ENCODE results near the gene NEURL3.

Gene NEURL3

DNA sequence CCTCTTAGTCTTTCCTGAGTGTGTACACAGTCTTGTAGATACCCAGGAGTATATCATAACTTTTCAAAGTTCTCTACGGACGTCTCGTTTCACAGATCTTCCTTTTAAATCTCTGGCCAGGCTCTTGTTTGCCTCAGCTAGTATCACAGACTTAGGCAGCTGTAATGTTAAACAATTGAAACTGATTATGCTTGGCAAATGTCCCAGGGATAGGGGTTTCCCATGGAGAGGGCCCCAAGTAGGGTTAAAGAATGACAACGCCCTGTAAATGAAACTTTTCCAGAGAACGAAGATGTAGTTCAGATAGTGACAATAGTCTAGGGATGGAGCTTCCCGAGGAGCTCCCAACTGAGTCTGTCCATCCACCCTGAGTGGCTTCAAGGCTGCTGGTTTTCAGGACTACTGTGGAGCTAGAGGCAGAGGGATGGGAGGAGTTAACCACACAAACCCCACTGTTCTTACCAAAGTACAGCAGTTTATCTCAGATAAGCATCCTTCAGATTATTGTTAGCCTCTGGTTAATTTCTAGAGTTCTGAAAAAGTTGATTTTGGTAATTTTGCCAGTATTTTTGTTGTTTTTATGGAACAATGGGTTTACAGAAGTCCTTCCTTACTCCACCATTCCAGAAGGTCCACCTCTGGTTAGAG, 9.1 kb downstream of the NEURL3 start:
- no peak for TF ChIP-seq EZH2phosphoT487 (IDR thresholded peaks at IDR 0.05; ENCODE audit: low read depth)
- TF ChIP-seq, protein P1, sequence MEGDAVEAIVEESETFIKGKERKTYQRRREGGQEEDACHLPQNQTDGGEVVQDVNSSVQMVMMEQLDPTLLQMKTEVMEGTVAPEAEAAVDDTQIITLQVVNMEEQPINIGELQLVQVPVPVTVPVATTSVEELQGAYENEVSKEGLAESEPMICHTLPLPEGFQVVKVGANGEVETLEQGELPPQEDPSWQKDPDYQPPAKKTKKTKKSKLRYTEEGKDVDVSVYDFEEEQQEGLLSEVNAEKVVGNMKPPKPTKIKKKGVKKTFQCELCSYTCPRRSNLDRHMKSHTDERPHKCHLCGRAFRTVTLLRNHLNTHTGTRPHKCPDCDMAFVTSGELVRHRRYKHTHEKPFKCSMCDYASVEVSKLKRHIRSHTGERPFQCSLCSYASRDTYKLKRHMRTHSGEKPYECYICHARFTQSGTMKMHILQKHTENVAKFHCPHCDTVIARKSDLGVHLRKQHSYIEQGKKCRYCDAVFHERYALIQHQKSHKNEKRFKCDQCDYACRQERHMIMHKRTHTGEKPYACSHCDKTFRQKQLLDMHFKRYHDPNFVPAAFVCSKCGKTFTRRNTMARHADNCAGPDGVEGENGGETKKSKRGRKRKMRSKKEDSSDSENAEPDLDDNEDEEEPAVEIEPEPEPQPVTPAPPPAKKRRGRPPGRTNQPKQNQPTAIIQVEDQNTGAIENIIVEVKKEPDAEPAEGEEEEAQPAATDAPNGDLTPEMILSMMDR (IDR thresholded peaks at IDR 0.05; ENCODE audit: low read depth, low read length) = no peak
- no peaks in the 10 kb centered on the region for H3K79me2 ChIP-seq (ENCODE audit: low read length)
- H3K4me2 ChIP-seq (ENCODE audit: low read length) = no peak overlapping the region
- no peak overlapping the region for H2AFZ ChIP-seq (ENCODE audit: low read depth, low read length)
- no peak overlapping the region for H3K9ac ChIP-seq (ENCODE audit: low read length)
- H4K20me1 ChIP-seq (ENCODE audit: insufficient read depth, low read length) = no peaks in the 10 kb centered on the region
- H3K36me3 ChIP-seq (replicated peaks; ENCODE audit: low read depth, low read length) = peaks cover 3% of the 10 kb centered on the region
- no peak overlapping the region for H3K27ac ChIP-seq (ENCODE audit: low read length)
- H3K9me3 ChIP-seq (ENCODE audit: insufficient read depth, low read length) = peaks cover 13% of the 10 kb centered on the region; the same call in 1 of the 2 replicates
- peaks cover 4% of the 10 kb centered on the region; the same call in 1 of the 2 replicates for H3K4me1 ChIP-seq (ENCODE audit: low read length)
- peaks cover 18% of the 10 kb centered on the region; the same call in 1 of the 2 replicates for H3K27me3 ChIP-seq (ENCODE audit: low read depth, low read length)
- H3K4me3 ChIP-seq (ENCODE audit: low read length) = no peak overlapping the region

DNA sequence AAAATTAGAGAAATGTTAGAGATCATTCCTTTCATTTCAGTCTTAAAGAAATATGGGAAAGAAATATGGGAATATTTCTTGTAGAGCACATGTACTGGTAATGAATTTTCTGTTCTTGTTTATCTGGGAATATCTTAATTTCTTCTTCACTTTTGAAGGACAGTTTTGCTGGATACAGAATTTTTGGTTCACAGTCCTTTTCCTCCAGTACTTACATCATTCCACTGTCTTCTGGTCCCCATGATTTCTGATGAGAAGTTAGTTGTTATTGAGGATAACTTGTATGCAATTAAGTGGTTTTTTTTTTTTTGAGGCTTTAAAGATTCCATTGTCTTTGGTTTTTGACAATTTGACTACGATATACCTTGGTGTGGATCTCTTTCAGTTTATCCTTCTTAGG, 11.0 kb downstream of the NEURL3 start:
- peaks cover 18% of the 10 kb centered on the region; the same call in 1 of the 2 replicates for H3K27me3 ChIP-seq (ENCODE audit: low read depth, low read length)

DNA sequence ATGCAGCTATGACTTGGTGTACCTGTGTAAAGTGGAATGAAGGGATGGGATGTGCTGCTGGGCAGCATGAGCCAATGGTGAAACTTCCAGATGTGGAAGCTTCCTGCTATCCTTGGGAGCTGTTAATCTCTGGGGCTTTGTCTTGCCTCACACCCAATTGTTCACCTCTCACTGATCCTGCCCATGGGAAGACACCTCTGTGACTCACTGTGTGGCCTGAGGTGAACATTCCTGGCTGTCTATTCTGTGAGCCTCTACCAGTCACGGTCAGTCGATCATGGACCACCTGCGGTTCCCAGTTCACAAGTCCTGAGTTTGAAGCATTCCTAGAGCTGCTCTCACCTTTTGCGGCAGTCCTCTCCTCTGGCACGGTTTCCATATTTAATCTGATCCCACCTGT, 12.1 kb downstream of the NEURL3 start:
- H3K9me3 ChIP-seq (ENCODE audit: insufficient read depth, low read length) = peaks cover 13% of the 10 kb centered on the region; the same call in 1 of the 2 replicates
- peaks cover 16% of the 10 kb centered on the region for H3K4me1 ChIP-seq (ENCODE audit: low read length)
- no peak overlapping the region for H2AFZ ChIP-seq (ENCODE audit: low read depth, low read length)
- H3K4me3 ChIP-seq (ENCODE audit: low read length) = no peak overlapping the region
- H4K20me1 ChIP-seq (ENCODE audit: insufficient read depth, low read length) = no peaks in the 10 kb centered on the region
- H3K79me2 ChIP-seq (ENCODE audit: low read length) = no peaks in the 10 kb centered on the region
- H3K27ac ChIP-seq (ENCODE audit: low read length) = no peak overlapping the region
- peaks cover 18% of the 10 kb centered on the region; the same call in 1 of the 2 replicates for H3K27me3 ChIP-seq (ENCODE audit: low read depth, low read length)
- no peak overlapping the region for H3K4me2 ChIP-seq (ENCODE audit: low read length)
- H3K9ac ChIP-seq (ENCODE audit: low read length) = no peak overlapping the region
- peaks cover 3% of the 10 kb centered on the region for H3K36me3 ChIP-seq (replicated peaks; ENCODE audit: low read depth, low read length)
- TF ChIP-seq, protein P1 (IDR thresholded peaks at IDR 0.05; ENCODE audit: low read depth, low read length) = no peak
- no peak for TF ChIP-seq EZH2phosphoT487 (IDR thresholded peaks at IDR 0.05; ENCODE audit: low read depth)

More for the DNA sequence above, 11.0 kb downstream of the NEURL3 start:
- H3K27ac ChIP-seq (ENCODE audit: low read length) = no peak overlapping the region
- H3K4me3 ChIP-seq (ENCODE audit: low read length) = no peak overlapping the region
- H3K4me2 ChIP-seq (ENCODE audit: low read length) = no peak overlapping the region
- peaks cover 13% of the 10 kb centered on the region; the same call in 1 of the 2 replicates for H3K9me3 ChIP-seq (ENCODE audit: insufficient read depth, low read length)
- TF ChIP-seq, protein P1 (IDR thresholded peaks at IDR 0.05; ENCODE audit: low read depth, low read length) = no peak
- TF ChIP-seq EZH2phosphoT487 (IDR thresholded peaks at IDR 0.05; ENCODE audit: low read depth) = no peak
- H3K4me1 ChIP-seq (ENCODE audit: low read length) = peaks cover 14% of the 10 kb centered on the region
- H3K36me3 ChIP-seq (replicated peaks; ENCODE audit: low read depth, low read length) = peaks cover 3% of the 10 kb centered on the region
- H2AFZ ChIP-seq (ENCODE audit: low read depth, low read length) = no peak overlapping the region
- H3K9ac ChIP-seq (ENCODE audit: low read length) = no peak overlapping the region
- no peaks in the 10 kb centered on the region for H4K20me1 ChIP-seq (ENCODE audit: insufficient read depth, low read length)
- no peaks in the 10 kb centered on the region for H3K79me2 ChIP-seq (ENCODE audit: low read length)

DNA sequence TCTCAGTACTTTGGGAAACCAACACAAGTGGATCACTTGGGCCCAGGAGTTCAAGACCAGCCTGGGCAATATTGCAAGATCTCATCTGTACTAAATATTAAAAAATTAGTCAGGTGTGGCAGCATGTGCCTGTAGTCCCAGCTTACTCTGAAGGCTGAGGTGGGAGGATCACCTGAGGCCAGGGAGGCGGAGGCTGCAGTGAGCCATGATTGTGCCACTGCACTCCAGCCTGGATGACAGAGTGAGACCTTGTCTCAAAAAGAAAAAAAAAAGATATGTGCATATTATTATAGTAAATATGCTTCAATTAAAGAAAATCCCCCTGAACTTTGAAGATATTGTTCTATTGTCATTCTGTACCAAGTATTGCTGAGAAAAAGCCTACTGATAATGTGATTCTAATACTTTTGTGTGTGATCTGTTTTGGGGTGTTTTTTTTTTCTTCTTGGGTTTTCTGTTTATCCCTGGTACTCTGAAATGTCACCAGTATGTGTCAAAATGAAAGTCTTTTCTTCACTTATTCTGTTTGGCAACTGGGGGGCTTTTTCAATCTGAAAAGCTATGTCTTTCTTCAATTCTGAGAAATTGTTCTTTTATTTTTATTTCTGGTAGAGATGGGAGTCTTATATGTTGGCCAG, 13.2 kb downstream of the NEURL3 start:
- TF ChIP-seq, protein P1 (IDR thresholded peaks at IDR 0.05; ENCODE audit: low read depth, low read length) = no peak
- no peak for TF ChIP-seq EZH2phosphoT487 (IDR thresholded peaks at IDR 0.05; ENCODE audit: low read depth)
- peaks cover 16% of the 10 kb centered on the region for H3K4me1 ChIP-seq (ENCODE audit: low read length)
- H3K79me2 ChIP-seq (ENCODE audit: low read length) = no peaks in the 10 kb centered on the region
- H3K36me3 ChIP-seq (replicated peaks; ENCODE audit: low read depth, low read length) = peaks cover 3% of the 10 kb centered on the region
- no peaks in the 10 kb centered on the region for H4K20me1 ChIP-seq (ENCODE audit: insufficient read depth, low read length)
- peaks cover 13% of the 10 kb centered on the region; the same call in 1 of the 2 replicates for H3K9me3 ChIP-seq (ENCODE audit: insufficient read depth, low read length)
- no peak overlapping the region for H3K27ac ChIP-seq (ENCODE audit: low read length)
- peaks cover 18% of the 10 kb centered on the region; the same call in 1 of the 2 replicates for H3K27me3 ChIP-seq (ENCODE audit: low read depth, low read length)
- H3K4me2 ChIP-seq (ENCODE audit: low read length) = no peak overlapping the region
- no peak overlapping the region for H3K9ac ChIP-seq (ENCODE audit: low read length)
- H3K4me3 ChIP-seq (ENCODE audit: low read length) = no peak overlapping the region
- no peak overlapping the region for H2AFZ ChIP-seq (ENCODE audit: low read depth, low read length)
